Activated CD4-positive, alpha-beta T cell treated with anti-CD3 and anti-CD28 coated beads, Interleukin-10, Interleukin-2, amounts not matched to agents 100 ng/mL and 50 ng/mL, durations not matched to agents 16 hours and 8 hours (primary cell): Measurements from ENCODE around the gene ANKRD2.
A peak's percentile ranks its signal among the peaks of the same experiment; 100 is the strongest.

Experiments
- DNase-seq: peaks from one replicate; pipeline ENCODE4 v3.0.0-alpha.2; 2020

The ANKRD2 gene

GRCh38 chr10:97598407-97599271, 26.1 kb downstream of the ANKRD2 start:
- no peak for DNase-seq

- DNase-seq, result no peak
Measured at GRCh38 chr10:97599272-97599619, 26.7 kb downstream of the ANKRD2 start.

- no peak for DNase-seq
Measured at GRCh38 chr10:97600616-97601015, 28.0 kb downstream of the ANKRD2 start.

- no peak for DNase-seq
Measured at GRCh38 chr10:97601268-97602215, 29.0 kb downstream of the ANKRD2 start.

- no peak for DNase-seq
Measured at GRCh38 chr10:97607095-97607636, 34.6 kb downstream of the ANKRD2 start.

GRCh38 chr10:97608991-97609561, 36.5 kb downstream of the ANKRD2 start:
- DNase-seq, result no peak

- no peak for DNase-seq
Measured at GRCh38 chr10:97611473-97611872, 38.9 kb downstream of the ANKRD2 start.

- DNase-seq, result no peak
Measured at GRCh38 chr10:97612386-97612785, 39.8 kb downstream of the ANKRD2 start.

- DNase-seq, result no peak
Measured at GRCh38 chr10:97618285-97618684, 45.7 kb downstream of the ANKRD2 start.

- no peak for DNase-seq
Measured at GRCh38 chr10:97618733-97619132, 46.2 kb downstream of the ANKRD2 start.

GRCh38 chr10:97623277-97623676, 50.7 kb downstream of the ANKRD2 start:
- no peak for DNase-seq

- DNase-seq, result no peak
Measured at GRCh38 chr10:97627731-97628130, 55.2 kb downstream of the ANKRD2 start.

- no peak for DNase-seq
Measured at GRCh38 chr10:97628228-97628627, 55.6 kb downstream of the ANKRD2 start.

GRCh38 chr10:97629289-97629688, 56.7 kb downstream of the ANKRD2 start:
- DNase-seq, result no peak

GRCh38 chr10:97631098-97631497, 58.5 kb downstream of the ANKRD2 start:
- no peak for DNase-seq

GRCh38 chr10:97632949-97633884, 60.6 kb downstream of the ANKRD2 start, which contains the start of gene MORN4:
MORN4 (minus strand) TSS chr10:97633500; CDS start chr10:97619653, 13,847 bp downstream.
- DNase-seq, result peak; percentile 96
